SH-SY5Y (cell line): ENCODE data around the gene SAXO1.

Source experiments
- GATA2 ChIP-seq: IDR thresholded peaks from 2 replicates; pipeline ENCODE4 v1.6.1; 2011; ENCODE audit warnings: mild to moderate bottlenecking, low read depth, low read length
- GATA3 ChIP-seq: IDR thresholded peaks from 2 replicates; pipeline ENCODE4 v1.6.1; 2011; ENCODE audit warnings: low read depth, mild to moderate bottlenecking, low read length, moderate library complexity

DNA sequence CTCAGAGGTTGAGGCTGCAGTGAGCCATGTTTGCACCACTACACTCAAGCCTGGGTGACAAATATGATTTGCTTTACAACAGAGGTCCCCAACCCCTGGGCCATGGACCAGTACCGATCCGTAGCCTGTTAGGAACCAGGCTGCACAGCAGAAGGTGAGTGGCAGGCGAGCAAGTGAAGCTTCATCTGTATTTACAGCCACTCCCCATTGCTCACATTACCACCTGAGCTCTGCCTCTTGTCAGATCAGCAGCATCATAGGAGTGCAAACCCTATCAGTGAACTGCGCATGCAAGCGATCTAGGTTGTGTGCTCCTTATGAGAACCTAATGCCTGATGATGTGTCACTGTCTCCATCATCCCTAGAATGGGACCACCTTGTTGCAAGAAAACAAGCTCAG lies 42.5 kb downstream of the SAXO1 start:
- TF ChIP-seq GATA3 (no peak), GATA2 (no peak)
